Measurements from ENCODE around the gene MAPK10.

DNA sequence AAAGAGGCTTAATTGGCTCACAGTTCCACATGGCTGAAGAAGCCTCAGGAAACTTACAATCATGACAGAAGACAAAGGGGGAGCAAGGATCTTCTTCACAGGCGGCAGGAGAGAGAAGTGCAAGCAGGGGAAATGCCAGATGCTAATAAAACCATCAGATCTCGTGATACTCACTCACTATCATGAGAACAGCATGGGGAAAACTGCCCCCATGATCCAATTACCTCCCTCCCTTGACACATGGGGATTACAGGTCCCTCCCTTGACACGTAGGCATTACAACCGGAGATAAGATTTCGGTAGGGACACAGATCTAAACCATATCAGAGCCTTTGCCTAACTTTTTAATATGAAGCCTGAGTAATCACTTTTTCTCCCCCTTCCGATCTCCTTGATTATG lies 43.7 kb upstream of the MAPK10 start:
- TF ChIP-seq, protein P1, sequence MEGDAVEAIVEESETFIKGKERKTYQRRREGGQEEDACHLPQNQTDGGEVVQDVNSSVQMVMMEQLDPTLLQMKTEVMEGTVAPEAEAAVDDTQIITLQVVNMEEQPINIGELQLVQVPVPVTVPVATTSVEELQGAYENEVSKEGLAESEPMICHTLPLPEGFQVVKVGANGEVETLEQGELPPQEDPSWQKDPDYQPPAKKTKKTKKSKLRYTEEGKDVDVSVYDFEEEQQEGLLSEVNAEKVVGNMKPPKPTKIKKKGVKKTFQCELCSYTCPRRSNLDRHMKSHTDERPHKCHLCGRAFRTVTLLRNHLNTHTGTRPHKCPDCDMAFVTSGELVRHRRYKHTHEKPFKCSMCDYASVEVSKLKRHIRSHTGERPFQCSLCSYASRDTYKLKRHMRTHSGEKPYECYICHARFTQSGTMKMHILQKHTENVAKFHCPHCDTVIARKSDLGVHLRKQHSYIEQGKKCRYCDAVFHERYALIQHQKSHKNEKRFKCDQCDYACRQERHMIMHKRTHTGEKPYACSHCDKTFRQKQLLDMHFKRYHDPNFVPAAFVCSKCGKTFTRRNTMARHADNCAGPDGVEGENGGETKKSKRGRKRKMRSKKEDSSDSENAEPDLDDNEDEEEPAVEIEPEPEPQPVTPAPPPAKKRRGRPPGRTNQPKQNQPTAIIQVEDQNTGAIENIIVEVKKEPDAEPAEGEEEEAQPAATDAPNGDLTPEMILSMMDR (IDR thresholded peaks at IDR 0.05) = no peak
- TF ChIP-seq POLR2A (IDR thresholded peaks at IDR 0.05) = no peak
- TF ChIP-seq POLR2AphosphoS5 (IDR thresholded peaks at IDR 0.05; ENCODE audit: insufficient read depth in 1 of 2, low read depth in 1 of 2) = no peak
